ENCODE results near the gene CAMK2A.

Gene CAMK2A

DNA sequence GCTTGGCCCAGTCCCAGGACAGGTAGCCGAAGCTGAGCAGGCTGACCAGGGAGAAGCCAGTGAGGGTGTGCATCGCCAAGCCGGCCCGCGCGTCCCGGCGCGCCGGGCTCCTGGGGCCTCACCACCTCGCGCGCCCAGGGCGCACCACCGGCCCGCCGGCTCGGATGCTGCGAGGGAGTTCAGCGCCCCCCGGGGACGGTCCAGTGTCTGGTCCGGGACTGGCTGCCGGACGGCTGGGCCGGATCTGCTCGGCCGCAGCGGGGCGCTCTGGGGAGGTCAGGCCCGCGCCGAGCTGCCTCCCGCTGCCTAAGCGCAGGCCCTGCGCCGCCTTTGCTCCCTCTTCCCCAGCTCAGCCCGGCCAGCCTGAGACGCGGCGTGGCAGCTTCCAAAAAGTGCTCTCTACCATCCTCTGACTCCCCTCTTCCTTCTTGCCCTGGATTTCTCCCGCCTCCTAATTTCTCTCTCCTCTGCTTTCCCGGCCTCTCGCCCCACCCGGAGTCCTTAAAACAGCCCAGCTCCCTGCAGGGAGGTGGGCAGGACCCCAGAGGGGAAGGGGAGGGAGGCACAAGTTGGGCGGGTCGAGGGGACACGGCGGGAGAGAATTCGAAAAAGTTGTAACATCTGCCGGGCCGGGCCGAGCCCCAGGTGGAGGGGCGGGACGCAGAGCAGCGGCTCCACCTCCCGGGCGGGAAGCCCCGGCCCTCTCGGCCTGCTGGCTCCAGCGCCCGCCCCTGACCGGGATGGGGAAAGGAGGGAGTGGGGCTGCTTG, 12.9 kb upstream of the CAMK2A start, which contains the start of gene ARSI:
Gene ARSI (minus strand): TSS at position 605 of the 769 bp plus-strand sequence. CDS start 532 bp downstream, at position 73.
- DNase-seq = peak in 2 of 10 donors; percentile 78 to 86
- intact Hi-C loops (cut with DNase I) = no loop called here

DNA sequence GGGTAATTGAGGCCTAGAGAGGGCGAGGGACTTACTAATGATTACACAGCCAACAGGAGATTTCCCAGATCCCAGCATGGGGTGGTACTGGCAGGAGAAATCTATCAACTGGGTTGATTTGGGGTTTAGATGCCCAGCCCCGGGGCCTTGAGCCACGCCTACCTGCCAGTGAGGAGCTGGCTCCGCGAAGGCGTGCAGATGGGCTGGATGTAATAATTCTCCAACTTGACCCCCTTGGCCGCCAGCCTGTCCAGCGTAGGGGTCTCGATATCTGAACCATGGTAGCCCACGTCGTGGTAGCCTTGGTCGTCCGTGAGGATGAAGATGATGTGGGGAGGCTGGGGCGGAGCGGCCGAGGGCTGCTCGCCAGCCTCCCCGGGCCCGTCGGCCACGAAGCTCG, 12.3 kb upstream of the CAMK2A start:
- peak in 1 of 10 donors; percentile 76 for DNase-seq
- intact Hi-C loops (cut with DNase I) = no loop called here

DNA sequence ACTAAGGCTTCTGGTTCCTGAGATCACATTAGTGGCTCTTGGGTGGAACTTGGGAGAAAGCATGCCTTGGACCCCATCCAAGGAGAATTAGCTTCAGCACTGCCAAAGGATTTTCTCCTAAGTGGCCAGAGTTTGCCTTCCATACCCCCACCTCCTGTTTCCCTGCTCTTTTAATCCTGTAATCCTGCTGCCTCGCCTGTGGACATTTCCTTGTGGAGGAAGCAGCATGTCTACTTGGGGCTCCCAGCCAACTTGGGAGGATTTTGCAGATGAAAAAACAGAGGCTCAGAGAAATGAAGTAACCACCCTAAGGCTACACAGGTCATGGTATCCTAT, 11.6 kb upstream of the CAMK2A start:
- no peak for DNase-seq
- intact Hi-C loops (cut with DNase I) = no loop called here

DNA sequence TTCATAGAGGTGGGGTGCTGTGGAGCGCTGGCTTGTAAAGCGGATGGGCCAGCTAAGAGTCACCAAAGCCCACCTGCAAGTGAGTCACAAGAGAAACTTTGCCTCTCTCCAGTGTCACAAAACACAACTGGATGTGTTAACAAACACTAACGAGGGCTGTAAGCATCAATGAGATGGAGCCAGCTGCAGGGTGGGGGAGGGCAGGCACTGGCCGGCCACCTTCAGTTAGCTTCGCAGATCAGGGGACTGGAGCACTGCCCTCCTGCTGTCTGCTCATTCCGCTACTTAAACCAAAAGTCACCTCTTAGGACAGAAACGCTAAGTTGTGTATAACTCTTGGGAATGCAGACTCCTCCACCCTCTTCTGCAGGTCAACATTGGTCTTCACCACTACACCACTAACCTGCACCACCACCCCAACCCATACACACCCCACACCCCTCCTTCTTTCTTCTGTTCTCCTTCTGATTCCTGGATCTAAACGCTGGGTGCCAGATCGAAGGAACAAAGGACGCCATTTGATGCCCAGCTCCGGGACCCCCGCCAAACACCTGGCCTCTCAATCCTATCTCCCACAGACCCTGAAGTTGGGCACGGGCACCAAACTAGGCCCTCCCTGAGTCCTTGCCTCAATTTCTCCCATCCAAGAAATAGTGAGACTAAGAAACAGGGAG, 11.1 kb upstream of the CAMK2A start:
- intact Hi-C loops (cut with DNase I) = no loop called here
- peak in 1 of 10 donors; percentile 46 for DNase-seq

DNA sequence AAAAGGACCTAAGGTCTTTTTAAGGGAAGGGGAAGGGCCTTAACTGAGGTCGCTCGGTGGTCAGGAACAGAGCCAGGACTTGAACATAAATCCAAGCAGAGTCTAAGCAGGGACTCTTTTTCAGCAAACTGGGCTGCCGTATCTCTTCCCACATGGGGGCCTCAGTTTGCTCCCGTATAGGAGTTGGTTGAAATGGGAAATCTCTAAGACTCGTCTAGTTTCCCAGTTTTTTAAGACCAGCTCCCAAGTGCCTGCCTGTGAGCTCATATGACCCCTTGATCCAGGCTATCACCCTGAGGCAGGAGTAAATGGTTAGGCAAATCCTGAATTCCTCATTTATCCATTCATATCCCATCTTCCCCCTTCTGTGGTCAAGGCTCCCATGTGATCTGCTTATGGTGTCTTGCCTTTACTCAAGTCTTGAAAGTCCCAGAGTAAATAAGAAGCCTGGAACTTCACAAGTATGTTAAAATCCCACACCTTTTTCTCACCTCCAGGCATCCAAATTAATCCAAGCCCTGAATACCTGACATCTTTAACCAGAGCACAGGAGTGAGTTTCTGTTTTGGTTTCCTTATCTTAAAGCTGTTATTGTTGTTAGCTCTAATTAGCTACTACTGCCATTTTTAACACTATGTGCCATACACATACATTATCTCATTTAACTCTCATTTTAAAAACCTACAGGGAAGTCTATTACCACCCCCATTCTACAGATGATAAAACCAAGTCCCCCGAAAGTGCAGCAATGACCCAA, 10.2 kb upstream of the CAMK2A start:
- intact Hi-C loops (cut with DNase I) = no loop called here
- DNase-seq = no peak

DNA sequence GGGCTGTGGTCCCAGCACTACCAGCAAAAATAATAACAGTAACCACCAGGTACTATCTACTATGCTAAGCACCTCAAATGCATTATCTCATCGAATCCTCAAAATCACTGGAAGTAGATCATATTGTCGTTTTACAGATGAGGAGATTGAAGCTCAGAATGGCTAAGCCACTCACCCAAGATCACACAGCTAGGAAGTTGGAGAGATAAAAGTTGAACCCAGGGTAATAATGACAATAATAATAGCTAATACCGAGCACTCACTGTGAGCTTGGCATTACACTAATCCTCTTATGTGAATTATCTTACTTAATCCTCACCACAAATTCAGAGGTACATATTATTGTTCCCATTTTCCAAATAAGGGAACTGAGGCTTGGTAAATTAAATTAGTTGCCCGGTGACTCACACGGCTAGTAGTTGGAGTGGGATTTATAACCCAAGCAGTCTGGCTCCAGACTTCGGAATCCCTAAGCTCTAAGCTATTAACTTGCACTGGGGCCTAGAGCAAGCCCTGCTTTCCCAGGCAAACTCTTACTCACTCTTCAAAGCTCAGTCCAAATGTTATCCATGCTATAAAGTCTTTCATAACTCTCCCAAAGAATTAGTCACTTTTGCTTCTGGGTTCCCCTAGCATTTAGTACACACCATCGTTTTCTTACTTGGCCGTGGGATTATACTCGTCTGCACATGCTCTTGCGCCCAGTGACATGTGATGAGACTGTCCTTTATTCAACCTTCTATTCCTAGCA, 9.3 kb upstream of the CAMK2A start:
- peak in 1 of 10 donors; percentile 22 for DNase-seq
- intact Hi-C loops (cut with DNase I) = no loop called here

DNA sequence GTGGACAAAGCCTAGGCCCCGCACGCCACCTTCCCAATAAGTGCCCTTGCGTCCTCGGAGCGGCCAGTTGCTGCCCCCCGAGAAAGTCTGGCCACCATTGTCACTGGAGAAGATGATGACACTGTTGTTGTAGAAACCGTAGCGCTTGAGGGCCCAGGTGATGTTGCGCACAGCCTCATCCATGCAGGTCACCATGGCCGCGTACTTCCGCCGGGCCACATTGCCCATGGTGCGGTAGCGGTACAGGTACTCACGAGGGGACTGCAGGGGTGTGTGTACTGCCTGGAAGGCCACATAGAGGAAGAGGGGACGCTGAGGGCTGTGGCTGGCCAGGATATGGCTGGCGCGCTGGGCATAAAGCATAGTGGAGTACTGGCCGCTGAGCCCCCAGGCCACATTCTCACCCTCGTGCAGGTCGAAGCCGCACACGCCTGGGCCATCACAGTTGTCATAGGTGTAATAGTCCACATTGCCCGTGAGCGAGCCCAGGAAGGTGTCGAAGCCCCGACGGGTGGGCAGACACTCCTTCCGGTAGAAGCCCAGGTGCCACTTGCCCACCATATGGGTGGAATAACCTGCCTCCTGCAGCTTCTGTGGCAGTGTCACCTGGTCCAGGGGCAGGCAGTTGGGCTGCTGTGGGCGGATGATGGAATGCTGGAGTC, 8.5 kb upstream of the CAMK2A start:
- DNase-seq = peak in 1 of 10 donors; percentile 85
- intact Hi-C loops (cut with DNase I) = no loop called here

DNA sequence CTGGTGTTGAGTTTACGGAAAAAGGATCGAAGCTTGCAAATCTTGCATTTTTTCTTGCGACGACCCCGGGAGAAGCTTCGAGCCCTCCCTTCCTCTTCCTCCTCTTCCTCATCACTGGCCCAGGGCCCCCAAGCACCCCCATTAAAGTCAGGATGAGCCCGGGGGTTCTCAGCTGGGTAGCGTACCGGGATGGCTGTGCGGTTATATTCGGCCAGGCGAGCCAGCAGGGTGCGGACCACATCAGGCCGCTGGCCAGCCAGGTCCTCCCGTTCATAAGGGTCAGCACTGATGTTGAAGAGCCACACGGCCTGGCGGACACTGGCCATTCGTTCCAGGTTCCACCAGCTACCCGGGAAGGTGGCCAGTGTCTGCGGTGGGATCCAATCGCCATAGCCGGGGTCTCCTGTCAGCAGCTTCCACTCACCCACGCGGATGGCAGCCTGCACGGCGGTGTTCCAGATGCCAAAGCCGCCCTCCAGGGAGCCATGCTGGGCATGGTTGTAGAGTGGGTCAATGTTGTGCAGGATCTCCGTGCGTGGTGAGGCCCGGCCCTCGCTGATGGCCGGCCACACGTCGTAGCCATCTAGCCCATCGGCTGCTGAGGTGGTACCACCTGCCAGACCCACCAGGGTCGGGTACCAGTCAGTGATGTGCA, 7.8 kb upstream of the CAMK2A start:
- intact Hi-C loops (cut with DNase I) = no loop called here
- DNase-seq = peak in 2 of 10 donors; percentile 75 to 81

DNA sequence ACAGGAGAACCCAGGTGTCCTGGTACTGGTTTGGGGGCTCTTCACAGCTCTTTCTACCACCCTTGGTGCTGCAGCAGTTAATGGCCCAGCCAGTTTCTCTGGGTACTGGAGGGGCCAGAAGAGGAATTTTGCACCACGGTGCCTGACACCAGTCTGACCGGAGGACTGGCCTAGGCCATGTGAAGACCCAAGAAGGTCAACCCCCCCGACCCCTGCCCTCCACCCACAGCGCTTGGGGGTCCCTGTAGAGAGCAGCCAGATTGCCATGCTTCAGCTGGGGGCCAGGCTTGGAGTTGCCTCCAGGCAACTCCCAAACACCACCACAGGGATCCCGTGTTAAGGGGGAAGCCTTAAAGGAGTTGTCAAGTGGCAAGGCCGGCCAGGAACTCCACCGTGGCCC, 6.9 kb upstream of the CAMK2A start:
- peak in 1 of 10 donors; percentile 74 for DNase-seq

DNA sequence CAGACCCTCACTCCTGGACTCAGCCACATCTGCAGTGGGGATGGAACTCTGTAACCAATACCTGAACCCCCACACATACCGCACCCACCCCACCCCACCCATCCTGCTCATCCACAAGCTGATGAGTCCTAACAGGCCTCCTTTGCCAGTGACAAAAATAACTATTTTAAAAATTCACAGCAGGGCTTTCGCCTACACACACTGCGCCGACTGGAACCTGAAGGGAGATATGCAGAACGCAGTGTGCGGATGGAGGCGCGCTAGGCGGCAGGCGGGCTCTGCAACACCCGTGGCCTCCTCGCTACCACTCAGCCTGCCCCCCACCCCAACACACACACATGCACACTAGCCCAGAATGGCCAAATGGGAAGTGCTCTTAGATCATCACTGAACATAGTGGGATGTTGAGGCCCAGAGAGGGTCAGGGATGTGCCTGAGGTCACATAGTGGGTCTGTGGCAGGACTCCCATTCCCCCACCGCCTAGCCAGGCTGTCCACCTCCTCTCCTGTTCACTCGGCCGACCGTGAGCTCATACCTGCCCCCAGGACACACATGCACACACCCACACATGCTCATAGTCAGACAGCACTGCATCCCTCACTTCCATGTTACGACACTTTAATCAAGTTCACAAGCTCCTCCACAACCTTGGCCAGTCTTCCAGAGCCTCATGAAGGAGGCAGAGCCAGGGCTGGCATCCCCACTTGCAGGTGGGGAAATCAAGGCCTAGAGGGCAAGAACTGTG, 6.3 kb upstream of the CAMK2A start:
- intact Hi-C loops (cut with DNase I) = no loop called here
- peak in 8 of 10 donors; percentile 57 to 96 (median 82) for DNase-seq

More for the DNA sequence above, 6.9 kb upstream of the CAMK2A start:
- intact Hi-C loops (cut with DNase I) = no loop called here

DNA sequence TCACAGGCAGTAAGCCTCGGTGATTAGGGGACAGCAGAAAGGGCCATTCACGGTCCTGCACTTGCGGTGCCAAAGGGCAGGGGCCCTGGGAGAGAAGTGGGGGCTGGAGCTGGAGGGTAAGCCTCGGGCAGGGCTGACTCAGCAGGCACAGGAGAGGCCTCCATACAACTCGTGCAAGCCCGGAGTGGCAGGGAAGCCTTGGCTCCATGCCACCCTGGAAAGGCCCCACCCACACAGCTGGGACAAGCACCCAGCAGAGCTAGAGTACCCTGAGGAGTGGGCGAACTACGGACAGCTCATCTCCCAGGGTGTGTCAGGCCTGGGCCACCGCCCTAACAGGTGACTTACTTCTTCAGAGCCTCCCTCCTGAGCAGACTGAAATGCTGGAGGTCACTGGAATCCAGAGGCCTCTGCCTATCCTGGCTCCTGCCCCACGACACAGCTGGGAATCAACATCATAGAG, 5.6 kb upstream of the CAMK2A start:
- intact Hi-C loops (cut with DNase I) = no loop called here
- DNase-seq = peak in 7 of 10 donors; percentile 43 to 94 (median 58)

DNA sequence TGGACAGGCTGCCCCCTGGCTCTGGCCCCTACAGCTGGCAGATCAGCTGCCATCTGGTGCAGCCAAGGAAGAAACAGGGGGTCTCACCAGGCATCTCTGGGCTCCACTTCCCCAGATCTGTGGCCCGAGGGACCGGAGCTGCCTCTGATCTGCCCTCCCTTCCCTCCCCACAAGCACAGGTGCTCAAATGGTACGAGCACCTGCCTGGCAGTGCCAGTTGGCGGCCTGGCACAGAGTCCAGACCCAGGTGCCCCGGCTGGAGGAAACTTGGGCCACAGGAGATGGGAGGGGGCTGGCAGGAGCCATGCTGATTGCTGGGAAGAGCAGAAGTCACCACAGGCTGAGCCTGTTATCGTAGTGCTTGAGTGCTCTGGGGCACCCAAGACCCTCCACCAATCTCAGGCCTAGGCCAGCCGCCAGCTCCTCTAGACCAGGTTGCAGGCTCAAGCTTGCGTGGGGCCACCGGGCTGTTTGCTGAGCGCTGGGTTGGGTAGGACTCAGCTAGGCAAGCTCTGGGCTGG, 5.0 kb upstream of the CAMK2A start:
- DNase-seq = peak in 2 of 10 donors; percentile 59 to 72
- intact Hi-C loops (cut with DNase I) = loop anchor here (5.0 kb wide), 1 partner anchor 58 kb away; no protein-coding TSS in a partner anchor

DNA sequence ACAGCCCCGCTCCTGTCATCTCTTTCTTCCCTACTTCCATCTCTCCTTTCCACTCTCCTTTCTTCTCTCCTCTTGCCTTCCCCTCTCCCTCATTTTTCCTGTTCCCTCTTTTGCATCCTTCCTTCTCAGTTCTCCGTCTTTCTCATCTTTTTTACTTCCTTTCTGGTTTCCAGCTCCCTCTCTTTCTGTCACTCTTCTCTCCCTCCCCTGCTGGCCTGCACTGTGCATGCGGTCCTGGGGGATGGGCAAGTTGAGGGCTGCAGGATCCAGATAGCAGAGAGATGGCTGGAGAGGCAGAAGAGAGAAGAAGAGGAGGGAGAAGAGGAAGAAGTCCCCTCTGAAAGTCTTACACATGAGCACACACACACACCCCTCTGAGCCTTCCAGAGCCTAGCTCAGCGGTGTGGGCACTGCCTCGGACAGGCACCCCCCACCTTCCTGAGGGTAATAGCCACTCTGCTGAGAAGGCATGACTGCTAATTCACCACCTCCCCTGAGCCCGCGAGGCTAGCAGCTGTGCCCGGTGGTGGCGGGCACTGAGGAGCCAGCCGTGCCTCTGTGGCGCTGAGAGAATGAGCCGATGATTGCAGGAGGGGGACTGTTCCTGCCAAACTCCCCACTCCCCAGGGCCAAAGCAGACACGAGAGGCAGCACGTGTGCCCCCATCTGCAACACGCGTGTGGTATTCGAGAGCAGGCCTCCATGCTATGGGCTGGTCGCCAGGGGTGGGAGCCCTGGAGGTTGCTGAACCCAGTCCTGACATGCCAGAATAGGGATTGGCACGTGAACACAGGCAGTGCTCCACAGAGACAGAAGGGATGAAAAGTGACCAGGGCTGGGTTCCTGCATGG, 3.7 kb upstream of the CAMK2A start:
- DNase-seq = peak in 5 of 10 donors; percentile 56 to 90 (median 87)
- intact Hi-C loops (cut with DNase I) = loop anchor here (5.0 kb wide), 1 partner anchor 59 kb away; no protein-coding TSS in a partner anchor

DNA sequence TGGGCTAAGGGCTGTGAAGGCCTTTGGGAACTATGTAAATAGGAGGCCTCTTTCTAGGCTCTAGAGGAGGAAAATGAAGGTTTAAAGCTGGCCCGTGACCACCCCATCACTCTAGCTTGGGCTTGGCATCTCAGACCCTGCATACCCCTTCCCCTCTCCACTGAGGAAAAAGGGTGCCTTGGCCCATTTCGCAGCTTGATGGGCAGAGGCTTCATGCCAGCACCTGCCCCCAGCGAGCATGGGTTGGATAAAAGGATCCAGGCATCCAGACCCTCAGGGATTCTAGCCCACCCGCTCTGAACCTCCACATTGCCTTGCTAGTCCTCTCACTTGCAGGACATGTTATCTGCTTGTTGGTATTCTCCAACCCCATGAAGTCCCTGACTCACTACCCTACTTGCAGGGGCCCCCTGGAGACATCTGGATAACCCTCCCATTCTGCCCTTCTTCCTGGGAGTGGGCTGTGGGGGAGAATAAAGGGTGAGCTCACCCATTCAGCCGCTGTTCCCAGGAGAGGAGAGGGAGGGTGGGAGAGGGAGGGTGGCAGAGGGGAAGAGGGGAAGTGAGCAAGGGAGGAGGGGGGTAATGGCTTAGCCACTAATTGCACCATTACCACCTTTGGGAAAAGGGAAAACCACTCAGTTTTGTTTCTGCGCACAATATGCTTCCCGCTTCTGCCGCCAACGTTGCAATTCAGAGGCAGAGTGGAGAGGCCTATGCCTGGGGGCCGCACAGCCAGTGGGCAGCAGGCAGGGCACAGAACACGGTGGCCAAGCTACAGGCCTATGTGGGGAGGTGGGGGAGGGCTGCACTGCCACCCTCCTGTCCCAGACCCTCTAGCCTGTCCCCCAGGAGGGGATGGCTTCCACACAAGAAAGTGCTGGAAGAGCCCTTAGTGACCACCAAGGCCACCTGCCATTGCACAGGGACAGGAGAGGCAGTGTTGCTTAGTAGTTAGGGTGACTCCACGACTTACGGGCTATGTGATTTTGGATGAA, 2.1 kb upstream of the CAMK2A start:
- peak in 2 of 10 donors; percentile 43 to 57 for DNase-seq
- intact Hi-C loops (cut with DNase I) = loop anchor here (5.0 kb wide), 1 partner anchor 61 kb away; no protein-coding TSS in a partner anchor

DNA sequence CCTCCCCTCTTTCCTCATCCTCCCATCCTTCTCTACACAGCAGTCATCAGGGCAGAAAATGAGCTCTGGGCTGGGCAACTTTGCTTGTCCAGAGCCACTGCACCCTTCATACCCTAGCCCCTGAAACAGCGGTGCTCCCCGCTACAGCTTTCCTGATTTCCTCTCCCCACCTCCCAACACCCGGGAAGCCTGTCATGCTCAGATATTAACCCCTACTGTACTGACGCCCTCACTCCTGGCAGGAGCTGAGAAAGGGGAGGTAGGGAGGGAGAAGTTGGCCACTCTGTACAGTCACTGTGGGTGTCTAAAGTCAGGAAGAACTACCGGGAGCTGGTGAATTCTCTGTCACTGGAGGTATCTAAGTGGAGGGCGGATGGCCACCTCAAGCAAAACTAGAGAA, 782 bp downstream of the CAMK2A start:
- DNase-seq = peak in 2 of 10 donors; percentile 50 to 82
- intact Hi-C loops (cut with DNase I) = no loop called here

DNA sequence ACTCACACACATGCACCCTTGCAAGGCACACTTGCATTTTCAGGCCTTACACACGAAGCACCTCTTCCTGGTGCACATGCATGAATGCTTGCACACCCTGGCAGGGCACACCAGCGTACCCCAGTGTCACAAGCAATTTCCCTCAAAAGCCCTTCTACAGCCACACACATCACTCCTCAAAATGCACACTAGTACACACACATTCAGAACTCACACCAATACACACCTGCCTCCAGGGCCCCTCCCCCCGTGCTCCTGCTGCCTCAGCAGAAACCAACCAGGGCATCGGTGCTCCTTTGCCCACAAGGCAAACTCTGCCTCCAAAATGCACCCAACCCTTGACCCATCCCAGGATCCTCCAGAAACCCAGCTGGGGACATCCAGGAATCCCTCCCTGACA, 1.2 kb downstream of the CAMK2A start:
- intact Hi-C loops (cut with DNase I) = no loop called here
- peak in 2 of 10 donors; percentile 58 to 66 for DNase-seq

All from posterior cingulate gyrus (tissue), 11 donors.